Kidney (tissue), 14 donors: ENCODE results near the gene DIAPH1. TPM values are rescaled to one million over a fixed set of nuclear protein-coding genes. Genes with fewer than 3 reads are reported as not detected.
A peak's percentile ranks its signal among the peaks of the same experiment; 100 is the strongest.

Experiments
- DNase-seq, 5 donors: peaks; one replicate each; pipeline ENCODE4 v3.0.0-alpha.2; 2013 to 2020
- FAIRE-seq: peaks from 2 replicates; lab custom pipeline; 2012; peaks lifted over from hg19 to GRCh38; lab: Jason Lieb, UNC
- H3K27ac ChIP-seq, 2 donors: one replicate each; pipeline ENCODE4 v1.7.0; 2013; ENCODE audit warnings: low read depth in 2 of 2, low read length in 2 of 2, inconsistent platforms in 1 of 2
- H3K27me3 ChIP-seq: one replicate; pipeline ENCODE4 v1.7.1; 2013; ENCODE audit warnings: low read length, inconsistent platforms; ENCODE audit not compliant: control insufficient read depth, insufficient read depth
- H3K36me3 ChIP-seq, 3 donors: one replicate each; pipeline versions ENCODE4 v1.7.0 to v1.7.1; 2013; ENCODE audit warnings: low read length in 3 of 3, control low read depth in 1 of 3, inconsistent platforms in 1 of 3; ENCODE audit not compliant: insufficient read depth in 3 of 3, control insufficient read depth in 2 of 3
- H3K4me1 ChIP-seq, 3 donors: one replicate each; pipeline versions ENCODE4 v1.7.0 to v1.7.1; 2013; ENCODE audit warnings: low read length in 3 of 3, inconsistent platforms in 1 of 3, low read depth in 1 of 3; ENCODE audit not compliant: control insufficient read depth in 2 of 3, insufficient read depth in 2 of 3
- H3K4me3 ChIP-seq, 3 donors: one replicate each; pipeline versions ENCODE4 v1.7.0 to v1.8.1; 2013; ENCODE audit warnings: low read length in 3 of 3, control low read depth in 1 of 3, inconsistent platforms in 1 of 3
- H3K9ac ChIP-seq, 3 donors: one replicate each; pipeline versions ENCODE4 v1.7.0 to v1.7.1; 2013; ENCODE audit warnings: low read length in 3 of 3, control low read depth in 1 of 3, inconsistent platforms in 1 of 3
- H3K9me3 ChIP-seq, 3 donors: one replicate each; pipeline versions ENCODE4 v1.7.0 to v1.7.1; 2013; ENCODE audit warnings: low read length in 3 of 3, control low read depth in 1 of 3, inconsistent platforms in 1 of 3; ENCODE audit not compliant: control insufficient read depth in 2 of 3, insufficient read depth in 1 of 3
- intact Hi-C: fragments of 100-400 bp; cut with DNase I; formaldehyde crosslinking; loops from one replicate; pipeline ENCODE4 v1.11.1; 2022
- polyA plus RNA-seq: library from polyadenylated mRNA; stranded (reverse); fragments of 350-450 nt; fragmentation: Illumina TruSeq; extraction: RNeasy Lipid Tissue Mini Kit (QIAGEN cat#74804); gene quantifications from one replicate; pipeline ENCODE4 v1.2.3, GENCODE V29; 2014; ENCODE audit warnings: low read depth, low replicate concordance; ENCODE audit not compliant: insufficient read depth
- total RNA-seq: library from RNA; stranded (reverse); fragmentation: NEBNext Ultra II Directional; extraction: Animal tissue kit (Norgen Biotek cat#: 25700); gene quantifications from one replicate; pipeline ENCODE4 v1.2.1, GENCODE V29; 2021
- TF ChIP-seq, protein P1 (sequence below): IDR thresholded peaks from 3 replicates; pipeline ENCODE4 v1.5.1; 2012; ENCODE audit warnings: mild to moderate bottlenecking, moderate library complexity, borderline replicate concordance; ENCODE audit not compliant: insufficient read depth; ENCODE audit errors: extremely low read depth
- donor health status: control.
- donor health status: control.
- donor health status: control.
- donor health status: control.
- donor health status: control.
- donor health status: DM: yes; HTN: yes; CAD: no.
- donor health status: Normal renal cell carcinoma (clear cell type).

DIAPH1 gene
- total and polyA plus RNA-seq, 2 donors from 2014 or later, result 60.6 to 156 TPM

DNA sequence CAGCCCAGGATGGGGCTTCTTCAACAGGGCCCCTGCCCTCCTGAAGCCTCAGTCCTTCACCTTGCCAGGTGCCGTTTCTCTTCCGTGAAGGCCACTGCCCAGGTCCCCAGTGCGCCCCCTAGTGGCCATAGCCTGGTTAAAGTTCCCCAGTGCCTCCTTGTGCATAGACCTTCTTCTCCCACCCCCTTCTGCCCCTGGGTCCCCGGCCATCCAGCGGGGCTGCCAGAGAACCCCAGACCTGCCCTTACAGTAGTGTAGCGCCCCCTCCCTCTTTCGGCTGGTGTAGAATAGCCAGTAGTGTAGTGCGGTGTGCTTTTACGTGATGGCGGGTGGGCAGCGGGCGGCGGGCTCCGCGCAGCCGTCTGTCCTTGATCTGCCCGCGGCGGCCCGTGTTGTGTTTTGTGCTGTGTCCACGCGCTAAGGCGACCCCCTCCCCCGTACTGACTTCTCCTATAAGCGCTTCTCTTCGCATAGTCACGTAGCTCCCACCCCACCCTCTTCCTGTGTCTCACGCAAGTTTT, 106.3 kb downstream of the DIAPH1 start:
- Histone ChIP-seq H3K9me3 (no peaks in the 10 kb centered on the region), H3K27ac (peak overlapping the region; percentile 55 to 68), H3K4me1 (peaks cover 11 to 16% (median 14%) of the 10 kb centered on the region in 3 donors), H3K27me3 (no peaks in the 10 kb centered on the region), H3K4me3 (peak overlapping the region; percentile 92 to 99 (median 93)), H3K36me3 (peaks cover 5 to 13% (median 6%) of the 10 kb centered on the region in 3 donors), H3K9ac (peak overlapping the region; percentile 16 to 99 (median 75))
- intact Hi-C loops, result no loop called here
- DNase-seq (peak; percentile 88 to 94 (median 90)), FAIRE-seq (no peak)
- TF ChIP-seq, protein P1, sequence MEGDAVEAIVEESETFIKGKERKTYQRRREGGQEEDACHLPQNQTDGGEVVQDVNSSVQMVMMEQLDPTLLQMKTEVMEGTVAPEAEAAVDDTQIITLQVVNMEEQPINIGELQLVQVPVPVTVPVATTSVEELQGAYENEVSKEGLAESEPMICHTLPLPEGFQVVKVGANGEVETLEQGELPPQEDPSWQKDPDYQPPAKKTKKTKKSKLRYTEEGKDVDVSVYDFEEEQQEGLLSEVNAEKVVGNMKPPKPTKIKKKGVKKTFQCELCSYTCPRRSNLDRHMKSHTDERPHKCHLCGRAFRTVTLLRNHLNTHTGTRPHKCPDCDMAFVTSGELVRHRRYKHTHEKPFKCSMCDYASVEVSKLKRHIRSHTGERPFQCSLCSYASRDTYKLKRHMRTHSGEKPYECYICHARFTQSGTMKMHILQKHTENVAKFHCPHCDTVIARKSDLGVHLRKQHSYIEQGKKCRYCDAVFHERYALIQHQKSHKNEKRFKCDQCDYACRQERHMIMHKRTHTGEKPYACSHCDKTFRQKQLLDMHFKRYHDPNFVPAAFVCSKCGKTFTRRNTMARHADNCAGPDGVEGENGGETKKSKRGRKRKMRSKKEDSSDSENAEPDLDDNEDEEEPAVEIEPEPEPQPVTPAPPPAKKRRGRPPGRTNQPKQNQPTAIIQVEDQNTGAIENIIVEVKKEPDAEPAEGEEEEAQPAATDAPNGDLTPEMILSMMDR, result peak; percentile 79

DNA sequence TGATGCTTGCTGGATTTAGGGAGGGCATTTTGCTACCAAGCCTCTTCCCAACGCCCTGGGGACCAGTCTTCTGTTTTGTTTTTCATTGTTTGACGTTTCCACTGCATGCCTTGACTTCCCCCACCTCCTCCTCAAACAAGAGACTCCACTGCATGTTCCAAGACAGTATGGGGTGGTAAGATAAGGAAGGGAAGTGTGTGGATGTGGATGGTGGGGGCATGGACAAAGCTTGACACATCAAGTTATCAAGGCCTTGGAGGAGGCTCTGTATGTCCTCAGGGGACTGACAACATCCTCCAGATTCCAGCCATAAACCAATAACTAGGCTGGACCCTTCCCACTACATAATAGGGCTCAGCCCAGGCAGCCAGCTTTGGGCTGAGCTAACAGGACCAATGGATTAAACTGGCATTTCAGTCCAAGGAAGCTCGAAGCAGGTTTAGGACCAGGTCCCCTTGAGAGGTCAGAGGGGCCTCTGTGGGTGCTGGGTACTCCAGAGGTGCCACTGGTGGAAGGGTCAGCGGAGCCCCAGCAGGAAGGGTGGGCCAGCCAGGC, 107.0 kb downstream of the DIAPH1 start:
- H3K27me3 ChIP-seq, result no peaks in the 10 kb centered on the region
- peak in 1 of 5 donors; percentile 40 for DNase-seq
- FAIRE-seq, result no peak
- H3K9me3 ChIP-seq, result no peaks in the 10 kb centered on the region
- peak overlapping the region in 1 of 2 donors; percentile 55 for H3K27ac ChIP-seq
- peaks cover 5 to 10% (median 6%) of the 10 kb centered on the region in 3 donors for H3K36me3 ChIP-seq
- peaks cover 11 to 16% (median 14%) of the 10 kb centered on the region in 3 donors for H3K4me1 ChIP-seq
- no peak overlapping the region for H3K4me3 ChIP-seq
- intact Hi-C loops, result no loop called here
- TF ChIP-seq, protein P1, result no peak
- peak overlapping the region in 1 of 3 donors; percentile 75 for H3K9ac ChIP-seq

DNA sequence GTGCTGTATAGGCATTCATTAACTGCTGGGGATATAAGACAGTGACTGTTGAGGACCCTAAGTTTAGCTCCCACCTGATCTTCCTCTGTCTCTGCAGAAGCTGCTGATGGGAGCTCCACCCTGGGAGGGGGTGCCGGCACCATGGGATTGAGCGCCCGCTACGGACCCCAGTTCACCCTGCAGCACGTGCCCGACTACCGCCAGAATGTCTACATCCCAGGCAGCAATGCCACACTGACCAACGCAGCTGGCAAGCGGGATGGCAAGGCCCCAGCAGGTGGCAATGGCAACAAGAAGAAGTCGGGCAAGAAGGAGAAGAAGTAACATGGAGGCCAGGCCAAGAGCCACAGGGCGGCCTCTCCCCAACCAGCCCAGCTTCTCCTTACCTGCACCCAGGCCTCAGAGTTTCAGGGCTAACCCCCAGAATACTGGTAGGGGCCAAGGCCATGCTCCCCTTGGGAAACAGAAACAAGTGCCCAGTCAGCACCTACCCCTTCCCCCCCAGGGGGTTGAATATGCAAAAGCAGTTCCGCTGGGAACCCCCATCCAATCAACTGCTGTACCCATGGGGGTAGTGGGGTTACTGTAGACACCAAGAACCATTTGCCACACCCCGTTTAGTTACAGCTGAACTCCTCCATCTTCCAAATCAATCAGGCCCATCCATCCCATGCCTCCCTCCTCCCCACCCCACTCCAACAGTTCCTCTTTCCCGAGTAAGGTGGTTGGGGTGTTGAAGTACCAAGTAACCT, 107.8 kb downstream of the DIAPH1 start:
- H3K9ac ChIP-seq, result no peak overlapping the region
- peak in 1 of 5 donors; percentile 53 for DNase-seq
- TF ChIP-seq, protein P1, result no peak
- FAIRE-seq, result no peak
- peaks cover 11 to 16% (median 14%) of the 10 kb centered on the region in 3 donors for H3K4me1 ChIP-seq
- H3K27me3 ChIP-seq, result no peaks in the 10 kb centered on the region
- H3K4me3 ChIP-seq, result no peak overlapping the region
- H3K36me3 ChIP-seq, result peaks cover 2 to 5% (median 2%) of the 10 kb centered on the region in 3 donors
- no peaks in the 10 kb centered on the region for H3K9me3 ChIP-seq
- no peak overlapping the region for H3K27ac ChIP-seq
- intact Hi-C loops, result no loop called here
